Measurements from ENCODE around the gene CLTRN. TPM values are rescaled to one million over a fixed set of nuclear protein-coding genes. Genes with fewer than 3 reads are reported as not detected.

The CLTRN gene
- total and polyA plus RNA-seq, 2 of the 13 experiments (the other 11 are each of a cell fraction or from before 2014, with no cell fraction given) = 0.37 to 0.53 TPM

GRCh38 chrX:15675490-15675921 is 10.9 kb upstream of the CLTRN start (continued):
- TF ChIP-seq GABPA (IDR thresholded peaks at IDR 0.05; ENCODE audit: low read depth, low read length) = no peak
- TF ChIP-seq GABPA (CRISPR knock-in tag; IDR thresholded peaks at IDR 0.05; ENCODE audit: low read depth) = no peak
- no peak for TF ChIP-seq ZNF136 (CRISPR knock-in tag; IDR thresholded peaks at IDR 0.05; ENCODE audit: low read depth)
- no peak for TF ChIP-seq ZNF44 (CRISPR knock-in tag; IDR thresholded peaks at IDR 0.05)
- no peak for TF ChIP-seq ZNF562 (CRISPR knock-in tag; IDR thresholded peaks at IDR 0.05; ENCODE audit: borderline replicate concordance)
- no peak for TF ChIP-seq HOMEZ (CRISPR knock-in tag; IDR thresholded peaks at IDR 0.05; ENCODE audit: low read depth)
- no peak for TF ChIP-seq PRMT3 (CRISPR knock-in tag; IDR thresholded peaks at IDR 0.05; ENCODE audit: borderline replicate concordance, low read depth)
- TF ChIP-seq CEBPB (IDR thresholded peaks at IDR 0.05; ENCODE audit: borderline replicate concordance, low read depth, low read length) = peak; percentile 9; the same call in 1 of the 2 replicates
- no peak for TF ChIP-seq TRIM24 (CRISPR knock-in tag; IDR thresholded peaks at IDR 0.05)
- no peak for TF ChIP-seq SP5 (CRISPR knock-in tag; IDR thresholded peaks at IDR 0.05; ENCODE audit: borderline replicate concordance, low read depth)
- no peak for TF ChIP-seq GPN1 (CRISPR knock-in tag; IDR thresholded peaks at IDR 0.05; ENCODE audit: borderline replicate concordance)
- no peak for TF ChIP-seq ZNF468 (CRISPR knock-in tag; IDR thresholded peaks at IDR 0.05)
- no peak for TF ChIP-seq DPF2 (CRISPR knock-in tag; IDR thresholded peaks at IDR 0.05; ENCODE audit: borderline replicate concordance, low read depth)
- no peak for TF ChIP-seq RFX3 (CRISPR knock-in tag; IDR thresholded peaks at IDR 0.05)
- no peak for TF ChIP-seq ZNF501 (CRISPR knock-in tag; IDR thresholded peaks at IDR 0.05)
- TF ChIP-seq ZNF577 (CRISPR knock-in tag; IDR thresholded peaks at IDR 0.05; ENCODE audit: borderline replicate concordance, low read depth) = no peak
- TF ChIP-seq NKX3-1 (CRISPR knock-in tag; IDR thresholded peaks at IDR 0.05) = no peak
- TF ChIP-seq KLF11 (CRISPR knock-in tag; IDR thresholded peaks at IDR 0.05) = no peak
- no peak for TF ChIP-seq ARNT (IDR thresholded peaks at IDR 0.05)
- no peak for TF ChIP-seq ZNF407 (CRISPR knock-in tag; IDR thresholded peaks at IDR 0.05; ENCODE audit: not compliant biosample characterization)
- TF ChIP-seq CBX5 (CRISPR knock-in tag; IDR thresholded peaks at IDR 0.05; ENCODE audit: borderline replicate concordance) = no peak
- no peak for TF ChIP-seq ZNF292 (CRISPR knock-in tag; IDR thresholded peaks at IDR 0.05; ENCODE audit: borderline replicate concordance, low read depth)
- no peak for TF ChIP-seq FOSL2 (CRISPR knock-in tag; IDR thresholded peaks at IDR 0.05)
- no peak for TF ChIP-seq ZNF333 (CRISPR knock-in tag; IDR thresholded peaks at IDR 0.05; ENCODE audit: borderline replicate concordance)

Measured in HepG2 (cell line).